ENCODE measurements around the gene UBR3.

DNA sequence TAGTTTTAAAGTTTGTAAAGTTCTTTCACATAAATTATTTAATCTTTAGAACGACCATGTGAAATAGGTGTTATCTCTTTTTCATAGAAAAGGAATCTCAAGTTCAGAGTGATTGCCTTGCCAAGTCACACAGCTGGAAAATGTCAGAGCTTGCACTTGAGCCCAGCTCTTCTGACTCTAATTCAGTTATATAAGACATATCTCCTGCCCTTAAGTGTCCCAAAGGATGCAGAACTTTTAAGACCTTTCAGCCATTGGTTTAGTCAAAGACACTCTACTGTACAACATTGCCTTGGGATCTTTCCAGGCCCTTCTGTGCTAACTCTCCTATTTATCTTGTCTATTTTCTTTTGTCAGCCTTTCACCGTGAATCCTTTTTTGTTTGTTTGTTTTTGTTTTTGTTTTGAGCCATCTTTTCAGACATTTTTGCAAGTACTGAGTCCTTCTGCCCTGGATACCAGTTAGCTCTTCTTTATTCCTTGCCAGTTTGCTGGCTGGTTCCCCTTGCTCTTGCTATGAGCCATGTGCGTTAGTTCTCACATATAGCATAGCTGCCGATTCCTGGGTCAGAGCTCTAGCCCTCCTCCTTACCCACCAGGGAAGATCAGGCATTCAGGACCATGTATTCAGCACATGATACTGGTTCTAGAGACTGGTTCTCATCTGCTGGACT lies 190.7 kb downstream of the UBR3 start:
- TF ChIP-seq POLR2AphosphoS5 (IDR thresholded peaks at IDR 0.05) (no peak), TAF1 (IDR thresholded peaks at IDR 0.05; ENCODE audit: low read depth) (no peak), EP300 (conservative IDR thresholded peaks at IDR 0.05; ENCODE audit: poor library complexity, severe bottlenecking) (no peak), EZH2 (IDR thresholded peaks at IDR 0.05; ENCODE audit: borderline replicate concordance, insufficient read depth, low read length, poor library complexity, severe bottlenecking) (no peak), SMC3 (conservative IDR thresholded peaks at IDR 0.05; ENCODE audit: poor library complexity) (no peak)
- TF ChIP-seq, protein P1, sequence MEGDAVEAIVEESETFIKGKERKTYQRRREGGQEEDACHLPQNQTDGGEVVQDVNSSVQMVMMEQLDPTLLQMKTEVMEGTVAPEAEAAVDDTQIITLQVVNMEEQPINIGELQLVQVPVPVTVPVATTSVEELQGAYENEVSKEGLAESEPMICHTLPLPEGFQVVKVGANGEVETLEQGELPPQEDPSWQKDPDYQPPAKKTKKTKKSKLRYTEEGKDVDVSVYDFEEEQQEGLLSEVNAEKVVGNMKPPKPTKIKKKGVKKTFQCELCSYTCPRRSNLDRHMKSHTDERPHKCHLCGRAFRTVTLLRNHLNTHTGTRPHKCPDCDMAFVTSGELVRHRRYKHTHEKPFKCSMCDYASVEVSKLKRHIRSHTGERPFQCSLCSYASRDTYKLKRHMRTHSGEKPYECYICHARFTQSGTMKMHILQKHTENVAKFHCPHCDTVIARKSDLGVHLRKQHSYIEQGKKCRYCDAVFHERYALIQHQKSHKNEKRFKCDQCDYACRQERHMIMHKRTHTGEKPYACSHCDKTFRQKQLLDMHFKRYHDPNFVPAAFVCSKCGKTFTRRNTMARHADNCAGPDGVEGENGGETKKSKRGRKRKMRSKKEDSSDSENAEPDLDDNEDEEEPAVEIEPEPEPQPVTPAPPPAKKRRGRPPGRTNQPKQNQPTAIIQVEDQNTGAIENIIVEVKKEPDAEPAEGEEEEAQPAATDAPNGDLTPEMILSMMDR (IDR thresholded peaks at IDR 0.05; ENCODE audit: poor library complexity, severe bottlenecking) = no peak
